Keratinocyte (primary cell): ENCODE results near the gene CLDN5. TPM values are rescaled to one million over a fixed set of nuclear protein-coding genes. Genes with fewer than 3 reads are reported as not detected.

Source experiments
- DNase-seq: peaks from one replicate; pipeline ENCODE4 v3.0.0-alpha.2; 2011; ENCODE audit warnings: low read depth, missing footprints, low spot score
- FAIRE-seq: peaks from 2 replicates; lab custom pipeline; 2011; peaks lifted over from hg19 to GRCh38; lab: Jason Lieb, UNC
- H2AFZ ChIP-seq: 2 replicates; pipeline ENCODE4 v1.6.0; 2012; ENCODE audit warnings: low read length, control low read depth, inconsistent platforms; ENCODE audit not compliant: control insufficient read depth
- H3K27ac ChIP-seq: 2 replicates; pipeline ENCODE4 v1.5.1; 2011; ENCODE audit warnings: low read length; ENCODE audit not compliant: control insufficient read depth, insufficient read depth
- H3K27me3 ChIP-seq: 3 replicates; pipeline ENCODE4 v1.6.0; 2011; ENCODE audit warnings: low read length; ENCODE audit not compliant: control insufficient read depth, insufficient read depth; ENCODE audit errors: extremely low read depth
- H3K36me3 ChIP-seq, 2 experiments: 2 replicates in 1 of 2; 3 replicates in 1 of 2; pipeline ENCODE4 v1.5.1; 2011; ENCODE audit warnings: low read length in 2 of 2, mild to moderate bottlenecking in 1 of 2; ENCODE audit not compliant: control insufficient read depth in 2 of 2, insufficient read depth in 2 of 2; ENCODE audit errors: extremely low read depth in 1 of 2
- H3K4me1 ChIP-seq: 3 replicates; pipeline ENCODE4 v1.5.1; 2011; ENCODE audit warnings: low read length; ENCODE audit not compliant: control insufficient read depth, insufficient read depth; ENCODE audit errors: extremely low read depth
- H3K4me2 ChIP-seq: 3 replicates; pipeline ENCODE4 v1.6.0; 2011; ENCODE audit warnings: low read depth, low read length; ENCODE audit not compliant: control insufficient read depth, insufficient read depth; ENCODE audit errors: extremely low read depth
- H3K4me3 ChIP-seq, 3 experiments: fragments of 200-600 bp in 1 of 3; sonication (generic) in 1 of 3; 2 replicates in 2 of 3; 3 replicates in 1 of 3; pipeline ENCODE4 v1.5.1; 2011 to 2016; ENCODE audit warnings: low read length in 3 of 3, mild to moderate bottlenecking in 3 of 3, control low read depth in 2 of 3, inconsistent platforms in 1 of 3, low read depth in 1 of 3, mixed read lengths in 1 of 3, mixed run types in 1 of 3, moderate library complexity in 1 of 3; ENCODE audit not compliant: control insufficient read depth in 2 of 3, insufficient read depth in 2 of 3; ENCODE audit errors: extremely low read depth in 1 of 3
- H3K79me2 ChIP-seq: 2 replicates; pipeline ENCODE4 v1.6.0; 2012; ENCODE audit warnings: low read length; ENCODE audit not compliant: control insufficient read depth, insufficient read depth
- H3K9ac ChIP-seq: 3 replicates; pipeline ENCODE4 v1.6.0; 2011; ENCODE audit warnings: low read length; ENCODE audit not compliant: control insufficient read depth, insufficient read depth; ENCODE audit errors: extremely low read depth
- H3K9me1 ChIP-seq: 3 replicates; pipeline ENCODE4 v1.6.0; 2011; ENCODE audit warnings: low read length; ENCODE audit not compliant: control insufficient read depth, insufficient read depth; ENCODE audit errors: extremely low read depth
- H3K9me3 ChIP-seq: 2 replicates; pipeline ENCODE4 v1.5.1; 2012; ENCODE audit warnings: low read depth, low read length; ENCODE audit not compliant: control insufficient read depth
- H4K20me1 ChIP-seq: 3 replicates; pipeline ENCODE4 v1.6.0; 2011; ENCODE audit warnings: low read length; ENCODE audit not compliant: control insufficient read depth, insufficient read depth; ENCODE audit errors: extremely low read depth
- EZH2 ChIP-seq: IDR thresholded peaks from one replicate; pipeline ENCODE4 v1.6.1; 2012; ENCODE audit warnings: inconsistent platforms, mild to moderate bottlenecking, low read length, moderate library complexity
- dilution Hi-C: fragments of 300-500 bp; cut with MboI; formaldehyde crosslinking; loops from one replicate; pipeline ENCODE4 v1.7.0; 2020; ENCODE audit warnings: low sequenced_read_pairs; ENCODE audit not compliant: extremely low pct_ligation_motif_present
- polyA plus RNA-seq, 5 experiments: library from polyadenylated mRNA; depleted of rRNA in 3 of 5; stranded (reverse) in 3 of 5; stranded (forward) in 1 of 5; unstranded in 1 of 5; fragments of >200 nt; gene quantifications; 1 replicate in 1 of 5; 2 replicates in 3 of 5; 3 replicates in 1 of 5; pipeline versions ENCODE4 v1.2.1 to v1.2.3, GENCODE V29; 2011 to 2012; ENCODE audit warnings: missing spikeins in 2 of 5, low read depth in 1 of 5, low replicate concordance in 1 of 5
- TF ChIP-seq, protein P1 (sequence below), 3 experiments: IDR thresholded peaks in 1 of 3; conservative IDR thresholded peaks in 1 of 3; optimal IDR thresholded peaks in 1 of 3; 2 replicates in 2 of 3; 3 replicates in 1 of 3; pipeline versions ENCODE3 to v1.5.1; 2011; ENCODE audit warnings: low read length in 3 of 3, mild to moderate bottlenecking in 3 of 3, moderate library complexity in 2 of 3, control low read depth in 1 of 3, inconsistent platforms in 1 of 3; ENCODE audit not compliant: insufficient read depth in 2 of 3; ENCODE audit errors: extremely low read depth in 1 of 3

Gene CLDN5
- polyA plus RNA-seq, 1 donor (not counting 4 experiments of a cell fraction or from before 2014, with no cell fraction given): not detected

DNA sequence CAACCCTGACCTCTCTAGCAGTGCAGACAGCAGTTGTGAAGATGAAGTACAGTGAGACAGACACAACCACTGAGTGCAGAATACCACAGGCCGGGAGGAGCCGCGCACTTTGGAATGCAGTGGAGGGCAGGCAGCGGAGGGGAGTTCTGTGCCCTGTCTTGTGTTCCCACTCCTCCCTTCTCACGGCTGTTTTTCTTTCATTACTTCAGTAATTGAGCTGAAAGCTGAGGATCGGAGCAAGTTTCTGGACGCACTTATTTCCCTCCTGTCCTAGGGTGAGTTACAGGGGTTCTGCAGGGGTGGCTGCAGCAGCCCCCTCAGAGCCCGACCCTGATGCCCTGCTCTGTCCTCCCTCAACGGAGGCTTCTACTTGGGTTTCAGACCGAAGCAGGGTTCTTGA, 5.6 kb downstream of the CLDN5 start:
- Histone ChIP-seq H3K9me3 (no peaks in the 10 kb centered on the region), H3K27me3 (peaks cover 8% of the 10 kb centered on the region), H3K27ac (no peak overlapping the region), H3K36me3 (peaks cover 0 to 23% of the 10 kb centered on the region in 2 experiments), H3K4me2 (no peak overlapping the region), H2AFZ (no peak overlapping the region), H3K79me2 (no peaks in the 10 kb centered on the region), H4K20me1 (peaks cover 4% of the 10 kb centered on the region), H3K4me1 (peaks cover 2% of the 10 kb centered on the region), H3K4me3 (no peak overlapping the region), H3K9me1 (no peaks in the 10 kb centered on the region), H3K9ac (no peak overlapping the region)
- FAIRE-seq (no peak), DNase-seq (no peak)
- dilution Hi-C loops: no loop called here
- TF ChIP-seq EZH2: no peak

DNA sequence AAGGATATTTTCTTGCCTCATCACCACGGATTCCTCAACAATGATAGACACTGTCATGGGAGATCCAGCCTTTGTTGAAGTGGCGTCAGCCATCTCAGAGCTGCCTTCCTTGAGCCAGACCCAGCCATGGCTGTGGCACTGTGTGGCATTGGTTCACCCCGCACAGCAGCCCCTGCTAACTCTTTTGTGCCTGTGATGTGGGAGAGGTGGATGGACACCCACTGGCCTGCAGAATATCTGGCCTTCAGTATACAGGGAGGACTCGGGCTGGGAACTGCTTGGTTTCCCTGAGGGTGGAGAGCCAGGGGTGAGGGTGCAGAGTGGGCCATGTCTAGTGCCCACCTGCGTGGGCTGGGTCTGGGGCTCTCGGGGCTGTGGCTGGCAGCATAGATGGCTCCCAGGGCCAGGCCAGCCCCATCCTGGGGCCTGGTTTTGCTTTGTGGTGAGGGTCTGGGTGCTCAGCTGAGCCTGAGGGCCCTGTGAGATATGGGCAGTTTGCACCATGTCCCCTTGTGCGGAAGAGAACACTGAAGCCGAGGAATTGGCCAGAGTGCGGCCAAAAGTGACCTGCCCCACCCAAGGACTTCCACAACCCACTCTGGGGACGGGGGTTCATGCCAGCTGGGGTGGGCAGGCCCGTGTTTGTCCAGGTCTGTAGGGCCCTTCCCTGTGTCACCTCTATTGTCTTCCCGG, 6.1 kb downstream of the CLDN5 start:
- FAIRE-seq: no peak
- H3K4me3 ChIP-seq: no peak overlapping the region
- no peaks in the 10 kb centered on the region for H3K9me1 ChIP-seq
- dilution Hi-C loops: no loop called here
- peaks cover 3% of the 10 kb centered on the region for H3K27me3 ChIP-seq
- H2AFZ ChIP-seq: no peak overlapping the region
- peaks cover 4% of the 10 kb centered on the region for H4K20me1 ChIP-seq
- no peak for TF ChIP-seq EZH2
- TF ChIP-seq, protein P1, sequence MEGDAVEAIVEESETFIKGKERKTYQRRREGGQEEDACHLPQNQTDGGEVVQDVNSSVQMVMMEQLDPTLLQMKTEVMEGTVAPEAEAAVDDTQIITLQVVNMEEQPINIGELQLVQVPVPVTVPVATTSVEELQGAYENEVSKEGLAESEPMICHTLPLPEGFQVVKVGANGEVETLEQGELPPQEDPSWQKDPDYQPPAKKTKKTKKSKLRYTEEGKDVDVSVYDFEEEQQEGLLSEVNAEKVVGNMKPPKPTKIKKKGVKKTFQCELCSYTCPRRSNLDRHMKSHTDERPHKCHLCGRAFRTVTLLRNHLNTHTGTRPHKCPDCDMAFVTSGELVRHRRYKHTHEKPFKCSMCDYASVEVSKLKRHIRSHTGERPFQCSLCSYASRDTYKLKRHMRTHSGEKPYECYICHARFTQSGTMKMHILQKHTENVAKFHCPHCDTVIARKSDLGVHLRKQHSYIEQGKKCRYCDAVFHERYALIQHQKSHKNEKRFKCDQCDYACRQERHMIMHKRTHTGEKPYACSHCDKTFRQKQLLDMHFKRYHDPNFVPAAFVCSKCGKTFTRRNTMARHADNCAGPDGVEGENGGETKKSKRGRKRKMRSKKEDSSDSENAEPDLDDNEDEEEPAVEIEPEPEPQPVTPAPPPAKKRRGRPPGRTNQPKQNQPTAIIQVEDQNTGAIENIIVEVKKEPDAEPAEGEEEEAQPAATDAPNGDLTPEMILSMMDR (optimal IDR thresholded peaks at IDR 0.05 in 1 of 3, IDR thresholded peaks at IDR 0.05 in 1 of 3, conservative IDR thresholded peaks at IDR 0.05 in 1 of 3; ENCODE audit: extremely low read depth in 1 of 3, insufficient read depth in 2 of 3, low read length in 3 of 3): no peak
- H3K4me2 ChIP-seq: no peak overlapping the region
- H3K27ac ChIP-seq: no peak overlapping the region
- H3K9ac ChIP-seq: no peak overlapping the region
- H3K4me1 ChIP-seq: no peaks in the 10 kb centered on the region
- H3K36me3 ChIP-seq: peaks cover 0 to 23% of the 10 kb centered on the region in 2 experiments
- no peak for DNase-seq
- H3K79me2 ChIP-seq: no peaks in the 10 kb centered on the region
- H3K9me3 ChIP-seq: no peaks in the 10 kb centered on the region

DNA sequence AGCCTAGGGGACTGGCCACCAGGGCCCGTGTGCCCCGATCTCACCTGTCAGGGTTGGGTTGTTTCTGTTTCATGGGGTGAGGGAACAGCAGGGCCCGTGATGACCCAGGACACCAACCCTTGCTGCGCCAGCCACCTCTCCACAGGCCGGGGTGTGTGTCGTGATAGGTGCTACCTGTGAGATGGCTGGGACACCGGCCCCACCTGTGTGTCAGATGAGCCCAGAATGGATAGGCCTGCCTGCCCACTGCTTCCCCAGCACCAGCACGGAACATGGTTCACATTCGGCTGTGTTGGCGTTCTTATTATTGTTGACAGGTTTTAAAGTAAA, 7.1 kb downstream of the CLDN5 start:
- Histone ChIP-seq H3K27ac (no peak overlapping the region), H4K20me1 (peaks cover 4% of the 10 kb centered on the region), H3K79me2 (no peaks in the 10 kb centered on the region), H3K9ac (no peak overlapping the region), H3K27me3 (no peaks in the 10 kb centered on the region), H3K9me1 (no peaks in the 10 kb centered on the region), H3K4me3 (no peak overlapping the region), H3K36me3 (peaks cover 0 to 26% of the 10 kb centered on the region in 2 experiments), H3K4me2 (no peak overlapping the region), H3K9me3 (no peaks in the 10 kb centered on the region), H3K4me1 (no peaks in the 10 kb centered on the region), H2AFZ (no peak overlapping the region)
- TF ChIP-seq, protein P1 (optimal IDR thresholded peaks at IDR 0.05 in 1 of 3, IDR thresholded peaks at IDR 0.05 in 1 of 3, conservative IDR thresholded peaks at IDR 0.05 in 1 of 3; ENCODE audit: extremely low read depth in 1 of 3, insufficient read depth in 2 of 3, low read length in 3 of 3): no peak
- no peak for TF ChIP-seq EZH2
- FAIRE-seq (no peak), DNase-seq (no peak)
- dilution Hi-C loops: no loop called here
